GM18507 (cell line): ENCODE results near the gene ERN1.

ENCODE experiments used
- DNase-seq: peaks from one replicate; pipeline ENCODE4 v3.0.0; 2011; ENCODE audit warnings: low read depth; ENCODE audit not compliant: insufficient read length; ENCODE audit errors: extremely low spot score
- FAIRE-seq: peaks from 2 replicates; lab custom pipeline; 2011; peaks lifted over from hg19 to GRCh38; lab: Jason Lieb, UNC

The ERN1 gene

DNA sequence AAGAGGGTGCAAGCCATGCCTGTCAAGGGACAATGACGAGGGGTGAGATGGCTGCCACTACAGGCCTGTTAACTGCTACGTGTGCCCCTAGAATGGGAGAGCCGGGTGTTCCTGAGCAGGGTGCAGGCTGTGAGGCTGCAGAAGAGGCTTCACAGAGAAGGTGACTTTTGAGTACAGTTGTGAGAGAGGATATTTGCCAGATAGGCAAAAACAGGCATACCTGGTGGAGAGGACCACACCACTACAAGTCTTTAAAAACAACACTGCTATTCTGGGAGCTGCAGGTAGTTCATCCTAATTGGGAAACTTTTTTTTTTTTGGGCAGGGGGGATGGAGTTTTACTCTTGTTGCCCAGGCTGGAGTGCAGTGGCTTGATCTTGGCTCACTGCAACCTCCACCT is 58.8 kb downstream of the ERN1 start:
- FAIRE-seq, result no peak

DNA sequence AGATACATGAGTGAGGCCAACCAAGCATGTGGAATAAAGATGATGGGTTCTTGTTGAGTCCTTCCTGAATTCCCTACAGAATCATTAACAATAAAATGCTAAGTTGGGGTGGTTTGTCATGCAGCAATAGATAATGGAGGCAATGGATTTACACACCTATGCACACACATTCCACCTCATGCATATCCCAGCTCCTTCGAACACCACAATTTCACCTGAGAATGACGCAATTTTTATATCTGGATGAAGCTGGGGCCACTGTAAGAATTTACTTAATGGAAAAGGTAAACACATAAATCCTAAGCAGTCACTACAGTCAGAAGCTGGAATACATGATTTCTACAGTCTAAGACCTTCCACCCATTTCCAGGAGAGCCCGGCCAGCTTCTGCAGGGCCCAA is 59.7 kb downstream of the ERN1 start:
- DNase-seq (no peak), FAIRE-seq (no peak)

More for the DNA sequence above, 58.8 kb downstream of the ERN1 start:
- DNase-seq, result no peak

DNA sequence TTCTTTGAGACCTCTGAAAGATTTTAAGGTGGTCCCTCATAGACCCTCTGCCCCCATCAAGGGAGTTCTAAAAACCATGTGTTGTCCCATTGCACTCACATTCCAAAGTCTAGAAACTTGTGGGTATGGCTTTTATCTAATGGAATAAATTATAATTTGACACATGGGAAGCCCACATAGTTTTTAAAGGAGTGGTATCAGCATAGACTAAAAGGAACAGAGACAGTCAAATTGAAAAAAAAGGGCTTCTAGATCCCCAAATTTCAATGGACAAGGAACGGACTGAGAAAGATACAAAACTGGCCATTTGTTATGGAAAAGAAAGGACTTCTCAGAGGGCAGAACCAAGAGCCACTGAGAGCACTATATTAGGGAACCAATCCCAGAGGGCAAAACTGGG is 60.8 kb downstream of the ERN1 start:
- no peak for FAIRE-seq
- DNase-seq, result no peak

DNA sequence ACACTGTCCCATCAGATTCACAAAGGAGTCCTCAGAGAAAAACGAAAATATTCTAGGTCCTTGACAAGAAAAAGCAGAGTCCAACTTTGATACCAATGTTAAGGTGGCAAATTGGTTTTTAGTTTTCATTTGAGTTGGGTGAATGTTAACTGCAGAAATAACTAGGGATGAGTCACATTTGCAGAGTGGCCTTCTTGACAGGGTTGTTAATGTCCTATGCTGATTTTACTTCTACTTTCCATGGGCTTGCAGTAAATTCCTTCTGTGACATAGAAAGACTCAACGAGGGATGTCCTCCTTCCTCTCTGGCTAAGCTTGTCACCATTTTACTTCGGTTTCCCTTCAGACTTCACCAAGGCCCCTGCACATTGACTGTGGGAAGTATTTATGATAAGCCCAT is 62.3 kb downstream of the ERN1 start:
- DNase-seq (no peak), FAIRE-seq (no peak)

DNA sequence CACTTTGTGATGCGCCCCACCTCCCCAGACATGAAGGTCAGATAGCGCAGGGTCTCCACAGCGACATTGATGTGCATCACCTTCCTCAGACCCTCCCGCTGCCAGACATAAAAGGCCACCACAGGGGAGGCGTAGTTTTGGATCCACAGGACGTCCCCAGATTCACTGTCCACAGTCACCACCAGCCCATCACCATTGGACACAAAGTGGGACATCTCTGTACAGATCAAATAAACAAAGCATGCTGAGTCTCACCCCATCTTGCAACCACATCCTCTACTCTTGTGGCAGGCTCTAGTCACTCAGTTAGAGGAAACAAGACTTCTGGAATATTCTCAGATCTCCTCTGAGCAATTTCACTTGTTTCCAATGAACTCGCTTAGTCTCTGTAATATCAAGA is 63.2 kb downstream of the ERN1 start:
- FAIRE-seq (no peak), DNase-seq (no peak)

DNA sequence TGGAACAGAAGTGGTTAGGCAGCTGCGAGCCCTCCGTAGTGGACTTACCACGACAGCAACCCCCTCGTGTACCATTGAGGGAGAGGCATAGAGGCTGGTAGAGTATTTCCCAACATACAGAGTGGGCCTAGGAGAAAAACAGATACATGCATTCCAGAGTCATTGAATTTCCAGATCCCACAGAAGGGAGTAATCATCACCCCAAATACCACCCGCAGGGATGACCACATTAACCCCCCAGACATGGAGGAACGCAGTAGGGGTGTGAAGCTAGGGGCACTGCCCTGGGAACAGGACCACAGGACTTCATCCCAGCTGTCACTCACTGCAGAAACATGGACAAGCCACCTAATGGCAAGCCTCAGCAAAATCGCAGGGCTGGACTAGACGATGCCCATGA is 64.8 kb downstream of the ERN1 start:
- no peak for FAIRE-seq
- DNase-seq, result no peak

DNA sequence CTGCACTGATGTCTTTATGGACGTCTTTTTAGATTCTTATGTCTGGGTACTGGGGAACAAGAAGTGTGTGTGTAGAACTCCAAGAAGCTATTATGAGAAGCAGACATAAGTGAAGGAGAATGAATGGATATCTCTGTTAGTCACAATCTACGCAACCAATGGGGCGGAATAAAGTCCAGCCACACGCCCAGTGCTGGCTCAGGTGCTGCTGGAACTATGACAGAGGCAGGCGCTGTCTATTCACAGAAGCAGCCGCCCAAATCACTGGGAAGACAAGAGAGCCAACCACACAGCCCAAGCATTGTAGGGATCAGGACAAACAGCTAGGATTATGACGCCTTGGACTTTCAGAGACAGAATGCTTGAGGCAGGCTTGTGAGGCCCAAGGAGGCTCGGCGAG is 65.6 kb downstream of the ERN1 start:
- DNase-seq (no peak), FAIRE-seq (no peak)

DNA sequence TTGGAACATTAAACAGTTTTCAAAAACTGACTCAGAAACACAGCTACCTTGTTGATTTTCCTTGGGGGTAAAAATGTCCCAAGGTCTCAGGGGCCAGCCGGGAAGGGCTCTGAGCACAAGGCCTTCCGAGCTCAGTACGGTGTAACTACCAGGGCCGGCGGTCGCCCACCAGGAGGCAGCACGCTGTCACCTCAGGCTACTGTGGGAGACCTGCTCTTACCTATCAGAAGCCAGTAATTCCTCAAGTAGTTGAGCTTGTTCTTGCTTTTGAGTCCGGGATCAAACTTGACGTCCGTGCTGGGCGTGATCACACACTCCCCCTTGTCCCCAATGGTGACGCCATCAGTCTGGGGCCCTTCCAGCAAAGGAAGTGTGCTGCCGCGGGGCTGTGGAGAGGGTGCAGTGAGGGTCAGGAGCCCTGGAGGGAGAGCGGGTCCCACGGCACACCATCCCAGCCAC is 66.1 kb downstream of the ERN1 start:
- no peak for DNase-seq
- peak; percentile 39 for FAIRE-seq

DNA sequence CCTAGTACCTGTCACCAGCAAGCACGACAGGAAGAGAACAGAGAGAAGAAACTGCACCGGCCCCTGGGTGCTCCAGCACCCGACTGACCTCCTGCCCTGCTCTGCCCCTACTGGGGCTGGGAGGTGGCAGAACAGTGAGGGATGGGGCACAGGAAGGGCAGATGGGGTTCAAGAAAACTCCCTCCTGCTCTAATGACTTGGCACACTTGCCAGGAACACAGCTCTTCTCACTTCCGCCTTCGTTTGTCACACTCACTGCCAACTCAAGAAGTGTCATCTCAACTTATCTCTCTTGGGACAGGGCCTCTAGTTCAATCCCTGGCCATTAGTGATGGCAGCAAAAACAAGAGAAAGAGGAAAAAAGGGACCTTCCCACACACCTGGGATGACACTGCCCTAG is 66.9 kb downstream of the ERN1 start:
- peak; percentile 87 for FAIRE-seq

DNA sequence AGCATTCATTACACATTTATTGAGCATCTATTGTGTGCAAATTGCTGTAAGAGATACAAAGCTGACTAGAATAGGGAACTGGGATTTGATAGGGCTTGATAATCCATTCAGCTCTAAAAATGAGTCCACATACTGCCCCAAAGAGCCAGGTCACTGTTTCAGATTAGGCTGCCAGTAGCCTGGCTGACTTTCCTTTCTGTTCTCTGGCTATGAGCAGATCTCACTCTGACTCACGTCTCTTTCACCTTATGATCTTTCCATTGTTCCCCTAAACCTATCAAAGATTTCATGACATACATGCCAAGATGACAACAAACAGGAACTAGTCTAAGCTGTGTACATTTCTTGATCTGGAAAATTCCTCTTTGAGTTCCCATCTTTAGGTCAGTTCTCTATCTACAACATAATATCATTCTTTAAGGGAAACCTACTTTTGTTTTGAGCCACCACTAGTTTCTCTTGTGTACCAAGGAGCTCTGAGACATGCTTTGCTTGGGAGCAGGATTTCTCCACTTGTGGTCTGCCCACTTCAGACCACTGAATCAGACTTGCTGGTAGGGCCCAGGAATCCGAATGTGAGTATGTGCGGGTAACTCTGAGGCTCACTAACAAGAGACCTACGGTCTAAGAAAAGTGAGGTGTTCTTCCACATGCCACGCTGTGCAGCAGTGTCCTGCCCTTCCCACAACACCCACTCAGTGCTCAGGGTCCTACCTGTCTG is 68.6 kb downstream of the ERN1 start:
- DNase-seq, result no peak
- peak; percentile 89 for FAIRE-seq

More for the DNA sequence above, 66.9 kb downstream of the ERN1 start:
- DNase-seq, result no peak

DNA sequence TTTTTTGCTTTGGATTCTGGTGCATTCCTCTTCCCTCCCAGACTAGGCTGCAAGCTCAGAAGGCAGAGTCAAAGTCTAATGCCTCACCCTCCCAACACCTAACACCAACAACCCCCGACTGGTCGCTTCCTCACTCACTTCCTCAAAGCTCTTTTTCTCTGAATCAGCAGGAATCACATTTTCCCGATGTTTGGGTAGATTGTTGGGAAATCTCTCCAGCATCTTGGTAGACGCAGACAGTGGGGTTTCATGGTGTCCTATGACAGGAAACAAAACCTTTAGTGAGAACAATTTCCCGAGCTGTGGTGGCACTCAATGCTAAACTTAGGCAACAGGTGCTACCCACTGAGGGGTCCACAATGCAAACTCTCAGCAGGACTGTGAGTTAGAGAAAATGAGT is 69.6 kb downstream of the ERN1 start:
- FAIRE-seq, result peak; percentile 31
- DNase-seq, result no peak

DNA sequence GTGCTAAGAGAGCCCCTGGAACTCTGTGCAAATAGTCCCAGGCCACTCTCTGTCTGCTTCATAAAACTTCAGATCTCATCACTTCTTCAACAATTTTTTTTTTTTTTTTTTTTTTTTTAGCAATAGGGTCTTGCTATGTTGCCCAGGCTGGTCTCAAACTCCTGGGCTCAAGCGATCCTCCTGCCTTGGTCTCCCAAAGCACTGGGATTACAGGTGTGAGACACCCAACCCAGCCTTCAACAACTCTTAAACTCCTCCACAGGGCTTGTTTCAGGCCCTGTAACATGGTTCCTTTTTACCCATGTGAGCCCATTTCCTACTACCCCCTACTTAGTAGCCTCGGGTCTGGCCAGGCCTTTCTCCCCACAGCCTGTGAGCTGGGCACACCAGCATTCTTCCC is 70.2 kb downstream of the ERN1 start:
- FAIRE-seq (no peak), DNase-seq (no peak)

DNA sequence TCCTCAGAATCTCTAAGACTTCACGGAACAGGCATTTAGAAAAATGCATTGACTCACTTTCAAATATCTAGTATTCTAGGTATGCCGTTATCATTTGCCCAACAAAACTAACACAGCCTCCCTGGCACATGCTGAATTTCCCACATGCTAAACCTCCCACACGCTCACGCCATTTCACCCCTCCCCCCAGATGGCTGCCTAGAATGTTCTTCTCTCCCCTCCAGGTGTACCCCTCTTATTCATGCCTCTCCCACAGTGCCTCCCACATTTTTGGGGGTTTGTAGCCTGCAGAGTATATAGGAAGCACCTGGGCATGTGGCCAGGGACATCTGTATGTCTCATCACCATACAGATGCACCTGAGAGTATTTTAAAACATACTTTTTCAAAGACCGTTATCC is 71.3 kb downstream of the ERN1 start:
- DNase-seq, result no peak
- FAIRE-seq, result no peak

DNA sequence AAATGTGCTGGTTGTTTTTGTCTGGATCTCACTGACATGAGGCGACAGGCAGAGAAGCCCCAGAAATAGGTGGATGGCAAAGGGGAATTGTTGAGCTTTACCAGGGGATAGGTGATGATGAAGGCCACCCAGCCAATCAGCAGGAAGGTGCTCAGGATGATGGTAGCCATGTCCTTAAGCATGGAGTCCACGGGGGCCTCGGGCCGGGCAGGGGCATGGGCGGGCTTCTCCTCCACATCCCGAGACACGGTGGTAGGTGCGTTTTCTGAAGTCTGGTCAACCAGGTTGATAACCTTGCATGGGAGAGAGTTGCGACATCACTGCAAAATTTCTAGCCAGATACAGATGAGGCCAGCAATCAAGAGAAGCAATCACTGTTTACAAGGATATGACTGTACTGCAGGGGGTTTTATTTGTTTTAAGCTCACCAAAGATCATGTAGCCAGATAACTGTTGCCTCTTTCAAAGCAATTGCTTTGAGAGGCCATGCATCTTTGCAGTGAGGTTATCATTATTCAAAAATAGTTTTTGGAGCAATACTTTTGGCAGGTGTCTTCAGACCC is 72.2 kb downstream of the ERN1 start:
- DNase-seq (no peak), FAIRE-seq (no peak)

DNA sequence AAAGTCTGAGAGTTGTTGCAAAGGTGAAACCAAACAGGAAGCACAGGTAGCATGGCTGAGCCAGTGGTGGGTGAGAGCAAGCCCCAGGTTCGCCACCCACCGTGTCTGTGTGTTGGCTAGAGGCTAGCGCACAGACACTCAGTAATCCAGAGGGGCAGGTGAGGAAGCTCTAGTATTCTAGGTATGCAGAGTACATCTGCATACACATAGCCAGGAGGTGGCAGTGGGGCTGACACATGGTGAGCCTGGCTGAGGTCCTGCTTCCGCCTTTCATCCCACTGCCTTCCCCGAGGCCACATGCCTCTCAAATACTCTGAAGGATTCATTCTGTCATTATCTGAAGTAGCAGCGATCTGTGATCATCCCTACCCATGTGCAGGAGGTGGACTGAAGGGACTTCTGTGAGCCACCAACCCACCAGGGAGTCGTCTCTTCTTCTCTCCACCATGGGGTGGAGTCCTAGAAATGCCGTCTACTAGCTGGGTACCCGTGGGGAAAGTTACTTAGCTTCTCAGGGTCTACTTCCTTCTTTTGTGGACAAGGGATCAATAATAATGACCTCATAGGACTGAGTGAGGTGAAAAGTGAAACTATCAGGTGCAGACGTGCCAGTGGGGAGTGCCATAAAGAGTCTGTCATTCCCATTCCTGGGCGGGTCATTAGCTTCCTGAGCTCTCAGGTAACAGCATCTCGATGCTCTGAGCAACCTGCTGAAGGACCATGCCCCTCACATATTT is 73.5 kb downstream of the ERN1 start:
- DNase-seq (peak; percentile 64), FAIRE-seq (peak; percentile 92)

DNA sequence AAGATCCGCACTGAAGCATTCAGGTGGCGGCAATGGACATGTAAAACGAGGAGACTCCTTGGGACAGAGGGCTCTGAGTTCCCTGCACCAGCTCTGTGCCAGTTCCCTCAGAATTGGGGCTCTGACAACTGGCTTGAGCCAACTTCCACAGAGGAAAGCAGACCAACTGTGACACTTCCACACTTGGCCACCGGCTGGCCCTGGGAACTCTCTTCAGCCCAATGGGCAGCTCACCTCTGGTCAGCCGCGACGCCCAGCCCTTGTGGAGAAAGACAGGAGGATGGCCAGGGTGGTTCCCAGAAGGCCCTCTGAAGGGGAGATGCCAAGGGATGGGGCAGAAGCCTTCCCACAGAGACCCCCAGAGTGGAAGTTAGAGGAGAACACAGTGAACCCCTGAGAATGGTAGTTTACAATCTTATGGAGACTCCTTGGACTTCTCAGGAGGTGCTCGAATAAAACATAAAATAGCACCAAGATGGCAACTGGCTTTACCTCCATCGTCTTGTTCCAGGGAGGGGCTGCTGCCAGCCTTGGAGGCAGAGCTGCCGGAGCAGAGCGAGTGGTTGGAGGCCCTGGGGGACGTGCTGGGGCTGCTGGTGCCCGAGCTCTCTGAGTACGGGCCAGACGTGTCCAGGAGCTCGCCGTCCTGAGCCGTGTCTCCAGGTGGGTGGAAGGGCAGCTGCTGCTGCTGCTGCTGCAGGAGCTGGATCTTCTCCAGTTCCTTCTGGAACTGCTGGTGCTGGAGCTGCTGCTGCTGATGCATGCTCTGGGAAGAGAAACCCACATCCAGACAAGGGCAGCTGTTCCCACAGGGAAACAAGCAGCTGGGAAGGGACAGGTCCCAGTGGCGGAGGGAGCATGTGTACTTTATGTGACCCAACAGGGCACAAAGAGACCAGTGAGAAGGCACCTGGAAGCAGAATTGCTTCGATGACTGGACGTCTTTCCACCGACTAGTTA is 74.5 kb downstream of the ERN1 start:
- no peak for FAIRE-seq

DNA sequence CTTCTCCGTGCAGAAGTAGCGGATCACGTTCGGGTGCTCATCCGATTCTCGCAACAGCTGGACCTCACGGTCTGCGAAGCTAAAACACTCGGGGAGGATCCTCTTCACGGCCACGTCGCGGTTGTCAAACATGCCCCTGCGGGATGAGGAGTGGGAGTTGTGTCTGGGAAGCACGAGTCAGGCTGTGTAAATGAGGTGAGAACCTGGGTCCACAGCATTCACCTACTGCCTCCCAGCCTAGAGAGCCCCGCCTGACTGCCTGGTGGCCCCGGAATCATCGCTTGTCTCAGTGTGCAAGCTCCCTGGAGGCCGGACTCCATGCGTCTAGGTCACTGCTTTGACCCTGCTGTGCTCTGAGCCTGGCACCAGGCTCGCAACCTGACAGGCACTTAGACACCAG is 75.6 kb downstream of the ERN1 start:
- FAIRE-seq, result no peak
- DNase-seq, result no peak

More for the DNA sequence above, 74.5 kb downstream of the ERN1 start:
- no peak for DNase-seq

DNA sequence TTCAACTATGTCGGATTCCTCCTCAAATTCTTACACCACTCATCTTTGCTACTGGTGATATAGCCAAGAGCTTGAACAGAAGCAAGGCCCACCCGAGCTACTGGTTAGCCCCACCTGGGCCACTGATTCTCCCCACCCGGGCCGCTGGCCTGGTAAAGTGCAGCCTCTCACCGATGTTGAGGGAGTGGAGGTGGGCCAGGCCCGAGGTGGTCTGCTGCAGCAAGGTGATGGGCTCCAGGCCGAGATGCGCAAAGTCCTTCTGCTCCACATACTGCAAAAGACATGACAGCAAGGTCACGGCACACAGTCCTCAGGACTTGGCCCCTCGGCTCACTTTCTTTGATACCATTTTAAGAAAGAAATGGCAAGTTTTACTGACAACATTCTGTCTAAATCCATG is 76.8 kb downstream of the ERN1 start:
- no peak for DNase-seq
- FAIRE-seq, result no peak

DNA sequence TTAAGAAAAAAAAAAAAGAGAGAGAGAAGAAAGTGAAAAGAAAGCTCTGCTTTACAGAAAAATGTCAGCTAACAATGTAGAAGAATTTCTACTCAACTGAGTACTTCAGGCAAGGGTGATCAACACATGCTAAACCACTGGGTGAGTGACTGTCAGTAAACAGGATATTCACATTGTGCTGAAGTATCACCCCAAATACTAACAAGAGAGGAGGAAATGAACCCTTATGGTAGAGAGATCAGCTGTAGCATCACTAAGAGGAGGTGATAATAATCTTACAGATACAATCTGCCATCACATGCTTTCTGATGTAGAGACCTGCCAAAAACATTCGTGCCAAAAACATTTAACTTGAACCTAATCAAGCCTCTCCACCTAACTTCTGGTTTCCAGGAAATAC is 78.8 kb downstream of the ERN1 start:
- DNase-seq (no peak), FAIRE-seq (no peak)

DNA sequence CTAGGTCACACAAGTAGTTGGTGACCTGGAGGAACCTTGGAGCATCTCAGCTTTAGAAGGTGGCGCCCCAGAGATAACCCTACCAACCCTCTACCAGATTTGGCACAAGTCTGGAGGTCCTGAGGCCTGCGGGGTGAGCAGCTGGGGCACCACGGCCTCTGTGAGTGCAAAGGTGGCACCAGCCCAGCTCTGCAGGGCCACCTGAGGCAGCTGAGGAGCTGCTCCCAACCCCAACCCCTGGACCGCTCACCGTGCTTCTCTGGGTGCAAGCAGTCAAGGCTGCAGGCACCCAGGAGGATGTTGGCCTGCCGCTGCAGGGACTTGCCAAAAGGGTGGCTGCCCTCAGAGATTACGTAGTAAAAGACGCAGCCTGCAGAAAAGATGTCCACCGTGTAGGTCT is 81.1 kb downstream of the ERN1 start:
- no peak for FAIRE-seq
- DNase-seq, result no peak
